ENCODE data around the gene SHTN1. TPM values are rescaled to one million over a fixed set of nuclear protein-coding genes. Genes with fewer than 3 reads are reported as not detected.

Gene SHTN1
- total and polyA plus RNA-seq, 2 donors (not counting 1 experiment from before 2014, with no cell fraction given) = 0.33 to 1.6 TPM

DNA sequence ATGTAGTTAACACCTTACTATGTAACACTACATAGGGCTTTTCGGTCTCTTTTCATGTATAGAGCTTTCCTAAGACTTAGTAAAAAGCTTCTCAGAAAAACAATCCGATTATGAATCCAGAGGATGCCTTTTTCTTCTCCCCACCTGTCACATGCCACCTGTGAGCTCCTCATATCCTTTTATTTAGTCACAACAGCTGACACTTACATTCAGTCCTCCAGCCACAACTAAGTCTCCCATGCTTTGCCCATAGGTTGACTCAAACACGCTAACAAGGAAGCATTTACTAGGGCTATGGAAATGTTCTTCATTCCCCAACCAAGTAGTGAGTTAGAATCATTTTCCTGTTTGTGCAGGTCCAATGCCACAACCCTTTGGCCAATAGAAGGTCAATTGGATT lies 147.8 kb downstream of the SHTN1 start:
- Histone ChIP-seq H4K20me1 (ENCODE audit: control insufficient read depth, extremely low read depth, insufficient read depth, low read length) (no peaks in the 10 kb centered on the region), H3K4me3 (replicated peaks in 1 of 4; ENCODE audit: control extremely low read depth in 1 of 4, insufficient read depth in 1 of 4, low read depth in 3 of 4, low read length in 4 of 4) (no peak overlapping the region), H3K9me3 (ENCODE audit: control insufficient read depth, insufficient read depth, low read depth, low read length) (no peaks in the 10 kb centered on the region), H3K27me3 (ENCODE audit: control insufficient read depth, insufficient read depth, low read length) (no peaks in the 10 kb centered on the region), H3K79me2 (ENCODE audit: control insufficient read depth, insufficient read depth, low read length) (no peaks in the 10 kb centered on the region), H3K4me1 (ENCODE audit: control insufficient read depth, extremely low read depth, insufficient read depth, low read length) (no peaks in the 10 kb centered on the region), H2AFZ (ENCODE audit: low read length) (no peak overlapping the region), H3K36me3 (ENCODE audit: control insufficient read depth, insufficient read depth, low read length) (no peaks in the 10 kb centered on the region), H3K4me2 (ENCODE audit: extremely low read depth, insufficient read depth, low read length) (no peak overlapping the region), H3K9ac (ENCODE audit: insufficient read depth, low read length) (no peak overlapping the region), H3K27ac (ENCODE audit: insufficient read depth, low read length) (no peak overlapping the region)
- TF ChIP-seq, protein P1, sequence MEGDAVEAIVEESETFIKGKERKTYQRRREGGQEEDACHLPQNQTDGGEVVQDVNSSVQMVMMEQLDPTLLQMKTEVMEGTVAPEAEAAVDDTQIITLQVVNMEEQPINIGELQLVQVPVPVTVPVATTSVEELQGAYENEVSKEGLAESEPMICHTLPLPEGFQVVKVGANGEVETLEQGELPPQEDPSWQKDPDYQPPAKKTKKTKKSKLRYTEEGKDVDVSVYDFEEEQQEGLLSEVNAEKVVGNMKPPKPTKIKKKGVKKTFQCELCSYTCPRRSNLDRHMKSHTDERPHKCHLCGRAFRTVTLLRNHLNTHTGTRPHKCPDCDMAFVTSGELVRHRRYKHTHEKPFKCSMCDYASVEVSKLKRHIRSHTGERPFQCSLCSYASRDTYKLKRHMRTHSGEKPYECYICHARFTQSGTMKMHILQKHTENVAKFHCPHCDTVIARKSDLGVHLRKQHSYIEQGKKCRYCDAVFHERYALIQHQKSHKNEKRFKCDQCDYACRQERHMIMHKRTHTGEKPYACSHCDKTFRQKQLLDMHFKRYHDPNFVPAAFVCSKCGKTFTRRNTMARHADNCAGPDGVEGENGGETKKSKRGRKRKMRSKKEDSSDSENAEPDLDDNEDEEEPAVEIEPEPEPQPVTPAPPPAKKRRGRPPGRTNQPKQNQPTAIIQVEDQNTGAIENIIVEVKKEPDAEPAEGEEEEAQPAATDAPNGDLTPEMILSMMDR (conservative IDR thresholded peaks at IDR 0.05 in 1 of 2, IDR thresholded peaks at IDR 0.05 in 1 of 2; ENCODE audit: low read depth in 1 of 2, low read length in 2 of 2) = no peak
- TF ChIP-seq EZH2 (IDR thresholded peaks at IDR 0.05; ENCODE audit: low read length, missing control alignments) = no peak
- DNase-seq (ENCODE audit: low read depth in 2 of 2) = no peak

DNA sequence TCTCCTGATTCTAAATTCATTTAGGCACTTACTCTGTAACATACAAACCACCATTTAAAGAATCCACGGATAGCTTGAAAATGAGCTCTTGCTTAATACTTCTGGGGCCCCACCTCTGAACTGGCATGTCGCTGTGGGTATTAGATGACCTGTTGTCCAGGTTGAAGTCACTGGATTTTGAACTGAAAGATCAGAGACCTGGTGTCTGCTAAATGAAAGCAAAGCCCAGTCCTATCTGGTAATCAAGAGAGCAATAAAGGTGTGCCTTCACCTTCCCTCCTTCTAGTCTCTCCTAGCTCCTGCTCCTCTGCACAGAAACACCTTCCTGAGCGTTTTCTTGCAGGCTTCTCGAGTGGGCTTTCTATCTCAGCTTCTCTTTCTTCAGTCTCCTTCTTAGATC lies 151.3 kb downstream of the SHTN1 start:
- DNase-seq (ENCODE audit: low read depth in 2 of 2) = no peak
- no peak overlapping the region for H3K27ac ChIP-seq (ENCODE audit: insufficient read depth, low read length)
- no peaks in the 10 kb centered on the region for H3K79me2 ChIP-seq (ENCODE audit: control insufficient read depth, insufficient read depth, low read length)
- H2AFZ ChIP-seq (ENCODE audit: low read length) = no peak overlapping the region
- H3K9me3 ChIP-seq (ENCODE audit: control insufficient read depth, insufficient read depth, low read depth, low read length) = no peaks in the 10 kb centered on the region
- no peak overlapping the region for H3K4me3 ChIP-seq (replicated peaks in 1 of 4; ENCODE audit: control extremely low read depth in 1 of 4, insufficient read depth in 1 of 4, low read depth in 3 of 4, low read length in 4 of 4)
- H3K4me2 ChIP-seq (ENCODE audit: extremely low read depth, insufficient read depth, low read length) = no peak overlapping the region
- TF ChIP-seq, protein P1 (conservative IDR thresholded peaks at IDR 0.05 in 1 of 2, IDR thresholded peaks at IDR 0.05 in 1 of 2; ENCODE audit: low read depth in 1 of 2, low read length in 2 of 2) = no peak
- TF ChIP-seq EZH2 (IDR thresholded peaks at IDR 0.05; ENCODE audit: low read length, missing control alignments) = no peak
- H4K20me1 ChIP-seq (ENCODE audit: control insufficient read depth, extremely low read depth, insufficient read depth, low read length) = no peaks in the 10 kb centered on the region
- H3K36me3 ChIP-seq (ENCODE audit: control insufficient read depth, insufficient read depth, low read length) = no peaks in the 10 kb centered on the region
- H3K9ac ChIP-seq (ENCODE audit: insufficient read depth, low read length) = no peak overlapping the region
- no peaks in the 10 kb centered on the region for H3K4me1 ChIP-seq (ENCODE audit: control insufficient read depth, extremely low read depth, insufficient read depth, low read length)
- H3K27me3 ChIP-seq (ENCODE audit: control insufficient read depth, insufficient read depth, low read length) = peaks cover 2% of the 10 kb centered on the region

GRCh38 chr10:116853287-116853686 lies 151.7 kb downstream of the SHTN1 start:
- DNase-seq (ENCODE audit: low read depth in 2 of 2) = no peak
- Histone ChIP-seq H3K27me3 (ENCODE audit: control insufficient read depth, insufficient read depth, low read length) (peaks cover 6% of the 10 kb centered on the region), H2AFZ (ENCODE audit: low read length) (no peak overlapping the region), H4K20me1 (ENCODE audit: control insufficient read depth, extremely low read depth, insufficient read depth, low read length) (no peaks in the 10 kb centered on the region), H3K27ac (ENCODE audit: insufficient read depth, low read length) (no peak overlapping the region), H3K4me3 (replicated peaks in 1 of 4; ENCODE audit: control extremely low read depth in 1 of 4, insufficient read depth in 1 of 4, low read depth in 3 of 4, low read length in 4 of 4) (no peak overlapping the region), H3K9ac (ENCODE audit: insufficient read depth, low read length) (no peak overlapping the region), H3K36me3 (ENCODE audit: control insufficient read depth, insufficient read depth, low read length) (no peaks in the 10 kb centered on the region), H3K4me2 (ENCODE audit: extremely low read depth, insufficient read depth, low read length) (no peak overlapping the region), H3K79me2 (ENCODE audit: control insufficient read depth, insufficient read depth, low read length) (no peaks in the 10 kb centered on the region), H3K9me3 (ENCODE audit: control insufficient read depth, insufficient read depth, low read depth, low read length) (no peaks in the 10 kb centered on the region), H3K4me1 (ENCODE audit: control insufficient read depth, extremely low read depth, insufficient read depth, low read length) (no peaks in the 10 kb centered on the region)
- TF ChIP-seq EZH2 (IDR thresholded peaks at IDR 0.05; ENCODE audit: low read length, missing control alignments) = no peak
- TF ChIP-seq, protein P1 (conservative IDR thresholded peaks at IDR 0.05 in 1 of 2, IDR thresholded peaks at IDR 0.05 in 1 of 2; ENCODE audit: low read depth in 1 of 2, low read length in 2 of 2) = no peak

Measured in fibroblast of lung (primary cell).